Natural killer cell (primary cell): ENCODE measurements around the gene NPHP4. TPM values are rescaled to one million over a fixed set of nuclear protein-coding genes. Genes with fewer than 3 reads are reported as not detected.

Experiments
- ATAC-seq, 3 donors: fragments of 150-1000 bp in 2 of 3; fragments of 200-7000 bp in 1 of 3; cut with Tn5 transposase; 1 replicate in 1 of 3; 2 replicates in 2 of 3; pipeline ENCODE4 v1.10.0; 2021; ENCODE audit warnings: mild to moderate bottlenecking in 2 of 3, moderate library complexity in 2 of 3
- DNase-seq, 2 donors: peaks; one replicate each; pipeline versions ENCODE4 v3.0.0 to v3.0.0-alpha.2; 2013 to 2021; ENCODE audit warnings: mixed read lengths in 1 of 2
- H3K27ac ChIP-seq: one replicate; pipeline ENCODE4 v1.5.1; 2013; ENCODE audit warnings: mild to moderate bottlenecking, low read length
- H3K27me3 ChIP-seq: one replicate; pipeline ENCODE4 v1.6.1; 2013; ENCODE audit warnings: low read length; ENCODE audit not compliant: control insufficient read depth, insufficient read depth
- H3K36me3 ChIP-seq: one replicate; pipeline ENCODE4 v1.6.1; 2013; ENCODE audit warnings: low read length; ENCODE audit not compliant: control insufficient read depth, insufficient read depth
- H3K4me1 ChIP-seq: one replicate; pipeline ENCODE4 v1.6.1; 2013; ENCODE audit warnings: low read length; ENCODE audit not compliant: control insufficient read depth, insufficient read depth
- H3K4me3 ChIP-seq: one replicate; pipeline ENCODE4 v1.5.1; 2013; ENCODE audit warnings: low read length
- H3K9me3 ChIP-seq: one replicate; pipeline ENCODE4 v1.6.1; 2013; ENCODE audit warnings: low read length; ENCODE audit not compliant: control insufficient read depth, insufficient read depth
- H3K27ac Mint-ChIP-seq, 2 donors: one replicate each; pipeline ENCODE4 v1.8.0; 2022; ENCODE audit warnings: mild to moderate bottlenecking in 2 of 2, mixed read lengths in 2 of 2, moderate library complexity in 1 of 2
- H3K27me3 Mint-ChIP-seq, 2 donors: one replicate each; pipeline ENCODE4 v1.8.0; 2022; ENCODE audit warnings: low read depth in 2 of 2, mixed read lengths in 2 of 2
- H3K36me3 Mint-ChIP-seq: one replicate; pipeline ENCODE4 v1.8.0; 2022; ENCODE audit warnings: mixed read lengths
- H3K4me1 Mint-ChIP-seq, 2 donors: one replicate each; pipeline ENCODE4 v1.8.0; 2022; ENCODE audit warnings: mixed read lengths in 2 of 2
- H3K4me3 Mint-ChIP-seq: one replicate; pipeline ENCODE4 v1.8.0; 2022; ENCODE audit warnings: mild to moderate bottlenecking, moderate library complexity, mixed read lengths
- H3K9me3 Mint-ChIP-seq, 2 donors: one replicate each; pipeline ENCODE4 v1.8.0; 2022; ENCODE audit warnings: mixed read lengths in 2 of 2
- WGBS: methylation state at CpG from one replicate; pipeline ENCODE4 v1.1.7; 2013; ENCODE audit warnings: missing lambda C conversion rate; ENCODE audit not compliant: insufficient coverage; 5-methylcytosine and 5-hydroxymethylcytosine counted together
- intact Hi-C: fragments of 100-400 bp; cut with micrococcal nuclease; formaldehyde crosslinking; loops from one replicate; pipeline ENCODE4 v1.14.2; 2022
- total RNA-seq, 4 donors: library from RNA; stranded (reverse); fragments of 120-200 nt in 1 of 4; gene quantifications; one replicate each; pipeline versions ENCODE4 v1.2.3 to v1.2.4, GENCODE V29; 2013 to 2022
- TF ChIP-seq, protein P1 (sequence below): fragments of 200-600 bp; IDR thresholded peaks from one replicate; pipeline ENCODE4 v1.8.0; 2022; ENCODE audit warnings: antibody characterized with exemption

Gene NPHP4
- total RNA-seq, 3 donors from 2014 or later (not counting 1 experiment from before 2014, with no cell fraction given), result 6.3 to 14.7 (median 10.1) TPM

DNA sequence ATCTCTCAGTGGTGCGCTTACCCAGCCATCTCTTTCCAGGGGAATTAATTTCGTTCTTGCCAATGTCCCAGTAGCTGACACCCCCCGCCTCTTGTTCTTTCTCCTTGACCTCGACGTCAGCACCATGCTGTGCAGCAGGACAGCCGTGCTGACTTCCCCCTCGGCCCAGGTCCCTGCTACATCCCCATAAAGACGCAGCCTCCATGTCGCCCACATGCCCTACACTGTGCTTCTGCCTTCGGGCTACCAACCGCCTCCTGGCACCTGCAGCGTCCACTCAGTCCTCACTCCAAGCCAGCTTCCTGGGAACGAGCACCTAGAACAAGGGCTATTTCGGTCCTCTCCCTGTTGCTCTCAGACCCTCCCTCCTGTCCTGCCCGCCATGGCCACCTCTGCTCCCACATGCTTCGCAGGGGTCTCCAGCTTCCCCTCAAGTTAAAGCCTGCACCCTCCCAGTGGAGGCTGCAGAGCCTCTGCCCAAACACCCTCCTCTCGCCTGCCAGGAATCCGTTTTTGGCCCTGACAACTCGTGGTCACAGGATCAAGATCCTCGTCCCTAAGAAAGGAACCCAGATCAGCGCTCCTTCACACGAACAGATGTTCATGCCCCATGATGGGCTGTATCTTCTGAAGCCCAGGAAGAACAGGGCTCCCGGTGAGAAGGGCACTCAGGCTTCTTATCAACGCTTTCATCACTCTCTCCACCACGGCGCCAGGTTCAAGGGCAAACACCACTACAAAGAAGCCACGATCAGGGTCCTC, 109.7 kb downstream of the NPHP4 start:
- Histone ChIP-seq H3K4me1 (no peaks in the 10 kb centered on the region), H3K4me3 (no peak overlapping the region), H3K27me3 (no peaks in the 10 kb centered on the region), H3K9me3 (no peaks in the 10 kb centered on the region), H3K27ac (no peak overlapping the region), H3K36me3 (no peaks in the 10 kb centered on the region)
- no peaks in the 10 kb centered on the region for H3K4me1 Mint-ChIP-seq
- ATAC-seq (no peak), DNase-seq (no peak)
- no peak overlapping the region for H3K27ac Mint-ChIP-seq
- no peaks in the 10 kb centered on the region for H3K9me3 Mint-ChIP-seq
- H3K4me3 Mint-ChIP-seq, result no peak overlapping the region
- no peaks in the 10 kb centered on the region for H3K36me3 Mint-ChIP-seq
- WGBS, result 89% methylated on average over 27 of the region's 27 CpGs
- TF ChIP-seq, protein P1, sequence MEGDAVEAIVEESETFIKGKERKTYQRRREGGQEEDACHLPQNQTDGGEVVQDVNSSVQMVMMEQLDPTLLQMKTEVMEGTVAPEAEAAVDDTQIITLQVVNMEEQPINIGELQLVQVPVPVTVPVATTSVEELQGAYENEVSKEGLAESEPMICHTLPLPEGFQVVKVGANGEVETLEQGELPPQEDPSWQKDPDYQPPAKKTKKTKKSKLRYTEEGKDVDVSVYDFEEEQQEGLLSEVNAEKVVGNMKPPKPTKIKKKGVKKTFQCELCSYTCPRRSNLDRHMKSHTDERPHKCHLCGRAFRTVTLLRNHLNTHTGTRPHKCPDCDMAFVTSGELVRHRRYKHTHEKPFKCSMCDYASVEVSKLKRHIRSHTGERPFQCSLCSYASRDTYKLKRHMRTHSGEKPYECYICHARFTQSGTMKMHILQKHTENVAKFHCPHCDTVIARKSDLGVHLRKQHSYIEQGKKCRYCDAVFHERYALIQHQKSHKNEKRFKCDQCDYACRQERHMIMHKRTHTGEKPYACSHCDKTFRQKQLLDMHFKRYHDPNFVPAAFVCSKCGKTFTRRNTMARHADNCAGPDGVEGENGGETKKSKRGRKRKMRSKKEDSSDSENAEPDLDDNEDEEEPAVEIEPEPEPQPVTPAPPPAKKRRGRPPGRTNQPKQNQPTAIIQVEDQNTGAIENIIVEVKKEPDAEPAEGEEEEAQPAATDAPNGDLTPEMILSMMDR, result no peak
- intact Hi-C loops, result no loop called here
- no peaks in the 10 kb centered on the region for H3K27me3 Mint-ChIP-seq

DNA sequence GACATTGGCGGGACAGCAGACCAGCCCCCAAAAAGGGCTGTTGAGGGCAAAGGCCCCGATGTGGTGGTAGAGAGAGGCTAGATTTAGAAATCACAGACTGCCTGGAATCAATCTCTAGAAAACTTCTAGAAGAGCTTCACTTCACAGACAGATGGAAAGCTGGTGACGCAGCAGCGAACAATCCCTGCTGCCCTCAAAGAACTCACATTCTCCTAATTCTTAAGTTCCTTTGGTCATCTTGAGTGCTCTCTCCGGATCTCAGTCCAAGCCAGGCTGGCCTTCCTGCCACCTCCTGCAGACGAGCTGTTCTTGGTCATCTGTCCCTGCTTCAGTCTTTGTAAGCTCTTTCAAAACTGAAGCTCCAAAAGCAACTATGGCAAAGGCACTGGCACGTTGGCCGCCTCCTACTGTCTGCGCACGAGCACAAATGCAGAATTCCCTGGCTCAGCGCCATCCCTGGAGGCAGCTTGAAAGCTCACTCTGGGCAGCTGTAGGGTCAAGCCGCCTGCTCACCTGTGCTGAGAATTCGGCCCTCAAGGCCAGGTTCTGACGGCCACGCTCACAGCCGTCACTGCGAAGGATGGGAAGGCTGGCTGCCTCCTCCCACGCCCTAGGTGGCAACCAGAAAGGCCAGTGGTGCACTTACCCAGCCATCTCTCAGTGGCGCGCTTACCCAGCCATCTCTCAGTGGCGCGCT, 110.6 kb downstream of the NPHP4 start:
- TF ChIP-seq, protein P1, result no peak

DNA sequence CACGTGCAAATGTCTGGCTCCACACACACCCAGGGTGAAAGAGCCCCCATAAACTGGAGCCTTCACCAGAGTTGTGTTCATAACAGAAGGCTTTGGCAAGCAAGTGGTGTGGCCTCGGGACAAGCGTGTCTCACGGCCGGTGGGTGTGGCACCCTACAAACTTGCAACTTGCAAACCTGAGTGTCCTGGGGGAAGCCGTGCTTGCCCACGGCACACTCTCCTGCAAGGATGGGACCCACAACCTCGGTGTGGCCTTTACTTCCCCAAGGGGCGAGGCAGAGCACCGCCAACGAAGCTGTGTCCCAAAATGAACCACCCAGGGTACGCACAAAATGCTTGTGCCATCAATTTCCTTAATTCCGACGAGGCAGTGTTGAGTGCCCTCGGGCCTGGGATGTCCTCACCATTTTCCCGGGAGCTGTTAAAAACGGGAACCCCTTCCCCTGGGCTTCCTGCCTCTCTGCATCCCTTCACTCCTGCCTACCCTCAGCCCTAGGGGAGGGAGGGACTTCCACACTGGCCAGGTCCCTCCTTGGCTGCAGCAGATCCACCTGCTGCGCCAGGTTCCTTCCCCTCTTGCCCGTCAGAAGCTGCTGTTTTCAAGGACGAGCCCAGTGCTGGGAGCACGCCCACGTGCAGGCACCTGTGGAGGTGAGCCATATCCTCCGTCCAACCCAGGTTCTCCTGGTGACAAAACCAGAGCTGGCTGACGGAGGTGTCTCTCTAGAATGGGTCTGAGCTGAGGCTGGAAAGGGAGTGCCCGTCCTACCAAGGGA, 111.4 kb downstream of the NPHP4 start:
- Mint-ChIP-seq H3K27me3 (no peaks in the 10 kb centered on the region), H3K27ac (no peak overlapping the region), H3K4me1 (no peaks in the 10 kb centered on the region), H3K4me3 (no peak overlapping the region), H3K9me3 (no peaks in the 10 kb centered on the region), H3K36me3 (no peaks in the 10 kb centered on the region)
- Histone ChIP-seq H3K27me3 (no peaks in the 10 kb centered on the region), H3K4me1 (no peaks in the 10 kb centered on the region), H3K4me3 (no peak overlapping the region), H3K27ac (no peak overlapping the region), H3K36me3 (peaks cover 4% of the 10 kb centered on the region), H3K9me3 (no peaks in the 10 kb centered on the region)
- ATAC-seq, result no peak
- intact Hi-C loops, result no loop called here
- TF ChIP-seq, protein P1, result no peak
- 94% methylated on average over 25 of the region's 25 CpGs for WGBS
- DNase-seq, result no peak

More for the DNA sequence above, 110.6 kb downstream of the NPHP4 start:
- no peak overlapping the region for H3K27ac ChIP-seq
- DNase-seq (no peak), ATAC-seq (no peak)
- H3K27me3 Mint-ChIP-seq, result no peaks in the 10 kb centered on the region
- intact Hi-C loops, result no loop called here
- 95% methylated on average over 18 of the region's 22 CpGs for WGBS
- no peaks in the 10 kb centered on the region for H3K9me3 Mint-ChIP-seq
- H3K36me3 ChIP-seq, result no peaks in the 10 kb centered on the region
- no peaks in the 10 kb centered on the region for H3K9me3 ChIP-seq
- no peak overlapping the region for H3K27ac Mint-ChIP-seq
- no peak overlapping the region for H3K4me3 Mint-ChIP-seq
- no peaks in the 10 kb centered on the region for H3K4me1 Mint-ChIP-seq
- H3K4me3 ChIP-seq, result no peak overlapping the region
- no peaks in the 10 kb centered on the region for H3K4me1 ChIP-seq
- H3K36me3 Mint-ChIP-seq, result no peaks in the 10 kb centered on the region
- H3K27me3 ChIP-seq, result no peaks in the 10 kb centered on the region
